Measurements from ENCODE around the gene SFN.
A peak's percentile ranks its signal among the peaks of the same experiment; 100 is the strongest.
"Not testable (repeated sequence)": the region's sequence is repeated elsewhere in the genome, so short reads cannot be mapped to it uniquely, and the experiment has no call there.

The SFN gene

DNA sequence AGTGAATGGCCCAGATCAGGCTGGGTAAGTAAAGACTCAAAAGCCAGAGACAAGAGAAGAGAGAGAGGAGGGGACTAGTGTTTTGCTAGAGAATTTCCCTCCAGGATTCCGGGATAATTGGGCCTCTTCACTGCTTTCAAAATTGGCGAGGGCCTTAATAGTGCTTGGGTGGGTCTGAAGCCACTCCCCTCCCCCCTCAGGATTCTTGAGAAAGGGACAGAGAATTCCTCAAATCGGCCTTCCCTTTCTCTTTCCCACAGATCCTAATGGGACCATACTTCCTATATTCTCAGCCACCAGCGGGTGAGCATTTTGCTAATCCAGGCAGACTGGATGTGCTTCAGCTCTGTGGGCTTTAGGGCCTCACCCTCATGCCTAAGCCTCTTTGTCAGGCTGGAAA, 11.9 kb downstream of the SFN start:
- DNase-seq: no peak

DNA sequence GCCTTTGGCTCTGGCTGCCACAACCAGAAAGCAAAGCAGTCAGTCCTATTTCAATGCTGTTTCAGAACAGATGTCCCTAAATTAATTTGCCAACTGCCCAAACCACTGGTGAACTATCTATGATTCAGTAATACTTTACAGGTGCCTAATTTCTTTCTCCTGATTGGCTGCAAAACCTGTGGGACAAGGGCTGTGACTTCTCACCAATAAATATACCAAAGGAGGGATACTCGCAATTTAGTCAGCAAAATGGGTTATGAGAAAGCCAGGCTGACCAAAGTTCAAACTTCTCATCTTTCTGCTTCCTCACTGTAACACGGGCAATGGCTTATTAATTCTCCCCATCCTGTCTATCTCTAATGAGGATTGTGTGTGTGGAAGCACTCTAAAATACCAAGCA, 14.4 kb downstream of the SFN start:
- no peak for DNase-seq

DNA sequence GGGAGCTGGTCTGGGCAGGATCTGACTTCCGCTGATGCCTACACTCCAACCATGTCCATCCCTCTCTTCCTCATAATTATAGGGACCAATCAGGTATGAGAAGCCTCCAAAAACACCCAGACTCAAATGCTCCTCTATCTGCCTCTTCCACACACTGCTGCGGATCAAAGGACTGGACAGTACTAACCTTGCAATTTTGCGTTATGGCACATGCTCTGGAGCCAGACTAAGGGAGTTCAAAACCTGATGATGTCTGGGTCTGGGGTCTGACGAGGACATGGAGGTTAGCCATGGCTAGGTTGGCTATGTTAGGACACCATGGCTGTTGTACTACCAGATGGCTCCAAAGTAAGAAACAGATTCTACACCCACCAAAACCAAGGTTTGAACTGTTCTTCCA, 16.8 kb downstream of the SFN start:
- DNase-seq: no peak

DNA sequence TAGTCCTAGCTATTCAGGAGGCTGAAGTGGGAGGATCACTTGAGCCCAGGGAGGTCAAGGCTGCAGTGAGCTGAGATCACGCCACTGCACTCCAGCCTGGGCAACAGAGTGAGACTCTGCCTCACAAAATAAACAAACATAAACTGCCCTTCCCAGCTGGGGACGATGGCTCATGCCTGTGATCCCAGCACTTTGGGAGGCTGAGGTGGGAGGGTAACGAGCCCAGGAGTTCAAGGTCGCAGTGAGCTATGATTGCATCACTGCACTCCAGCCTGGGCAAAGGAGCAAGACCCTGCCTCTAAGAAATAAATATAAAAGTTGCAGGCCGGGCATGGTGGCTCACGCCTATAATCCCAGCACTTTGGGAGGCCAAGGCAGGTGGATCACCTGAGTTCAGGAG, 18.7 kb downstream of the SFN start:
- not testable (repeated sequence) for DNase-seq

DNA sequence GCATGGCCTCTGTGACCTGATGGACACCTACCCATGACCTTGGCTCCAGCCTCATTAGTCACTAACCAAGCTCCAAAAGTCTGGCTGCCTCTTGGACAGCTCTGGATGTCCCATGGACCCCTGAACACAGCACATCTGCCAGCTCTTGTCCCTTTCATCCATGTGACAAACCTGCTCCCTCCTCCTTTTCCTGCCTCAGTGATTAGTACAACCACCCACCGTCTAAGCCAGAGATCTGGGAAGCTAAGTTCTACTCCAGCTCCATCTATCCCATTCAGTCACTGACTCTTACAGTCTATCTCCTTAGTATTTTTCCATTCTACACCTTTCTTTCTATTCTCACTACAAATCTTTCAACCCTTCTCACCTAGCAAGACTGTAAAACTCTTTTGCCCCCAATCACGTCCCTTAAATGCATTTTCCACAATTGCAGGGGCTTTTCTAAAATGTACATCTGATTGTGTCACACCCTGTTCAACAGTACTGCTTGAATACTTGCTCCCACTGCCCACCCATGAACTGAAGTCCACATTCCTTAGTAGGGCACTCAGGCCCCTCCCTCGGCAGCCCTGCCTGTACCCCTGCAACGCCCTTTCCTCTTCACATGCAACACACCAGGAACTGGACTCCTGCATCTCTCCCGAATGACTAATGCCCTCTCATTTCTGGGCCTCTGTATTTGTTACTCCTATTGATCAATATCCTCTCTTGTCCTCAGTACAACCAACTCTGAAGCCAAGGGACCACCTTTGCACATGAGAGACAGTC, 19.9 kb downstream of the SFN start:
- no peak for DNase-seq

DNA sequence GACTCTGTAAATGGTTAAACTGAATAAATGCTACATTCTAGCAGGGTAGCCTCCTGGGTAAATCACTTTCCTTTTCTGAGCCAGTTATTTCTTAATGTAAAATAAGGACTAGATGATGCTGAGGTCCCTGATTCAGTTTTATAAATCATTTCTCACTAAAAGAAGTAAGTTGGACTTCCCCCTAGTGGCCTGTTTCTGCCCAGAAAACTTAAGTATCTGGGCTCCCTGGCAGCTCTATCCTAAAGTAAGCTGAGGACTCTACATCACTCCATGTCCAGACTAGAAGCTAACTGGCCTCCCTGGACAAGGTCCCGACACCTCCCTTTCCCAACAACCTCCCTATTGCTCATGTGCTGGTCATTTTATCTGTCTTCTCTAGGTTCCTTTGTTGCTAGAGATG, 24.2 kb downstream of the SFN start:
- no peak for DNase-seq

DNA sequence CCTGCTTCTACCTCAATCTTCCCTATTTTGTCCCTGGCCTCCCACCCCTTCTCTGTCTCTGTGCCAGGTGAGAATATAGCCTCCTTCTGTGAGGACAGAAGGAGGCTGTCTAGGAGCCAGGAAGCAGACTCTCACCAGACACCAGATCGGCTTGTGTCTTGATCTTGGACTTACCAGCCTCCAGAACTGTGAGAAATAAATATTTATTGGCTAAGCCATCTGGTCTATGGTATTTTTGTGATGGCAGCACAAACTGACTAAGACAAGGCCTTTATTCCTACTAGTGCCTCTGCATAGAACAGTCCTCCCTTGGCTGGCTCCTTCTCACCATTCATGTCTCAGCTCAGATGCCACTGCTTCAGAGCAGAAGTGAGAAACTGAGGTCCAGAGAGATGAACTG, 25.3 kb downstream of the SFN start:
- DNase-seq: no peak

DNA sequence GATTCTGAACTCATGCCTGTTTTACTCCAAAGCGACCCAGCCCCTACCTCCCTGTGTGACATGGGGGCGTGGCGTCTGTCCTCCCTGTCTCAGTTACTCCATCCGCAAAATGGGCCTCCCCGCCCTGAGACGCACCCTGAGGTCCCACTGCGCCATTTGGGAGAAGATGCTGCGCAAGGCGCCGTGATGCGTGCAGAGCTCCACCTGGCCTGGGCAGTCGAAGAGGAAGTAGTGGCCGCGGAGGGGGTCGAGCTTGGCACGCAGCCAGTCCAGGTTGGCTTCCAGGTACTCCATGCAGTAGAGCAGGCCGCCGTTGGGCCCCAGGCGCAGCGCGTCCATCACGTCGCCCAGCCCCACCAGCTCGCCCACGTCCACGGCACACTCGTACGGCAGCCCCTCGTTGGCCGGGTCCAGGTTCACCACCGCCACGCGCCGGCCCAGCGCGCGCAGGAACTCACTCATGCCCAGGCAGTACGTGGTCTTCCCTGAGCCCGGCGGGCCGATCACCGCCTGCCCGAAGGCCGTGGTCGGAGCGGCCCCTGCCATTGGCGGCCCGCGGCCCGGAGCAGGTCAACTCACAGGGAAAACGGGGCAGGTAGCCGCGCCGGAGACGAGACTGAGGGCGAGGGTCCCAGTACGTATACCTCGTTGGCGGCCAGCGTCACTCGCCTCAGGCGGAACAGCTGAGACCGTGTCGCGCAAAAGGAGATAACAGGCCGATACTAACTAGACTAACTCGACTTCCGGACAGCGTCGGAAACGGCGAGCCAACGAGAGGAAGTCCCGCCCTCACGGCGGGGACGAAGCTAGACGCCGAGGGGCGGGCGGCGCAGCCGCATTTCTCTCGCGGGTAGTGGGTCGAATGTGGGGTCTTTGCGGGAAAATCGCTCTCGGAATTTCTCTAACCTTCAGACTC, 26.9 kb downstream of the SFN start, which contains the start of gene GPN2:
GPN2 (minus strand) TSS at position 733 of the 916 bp plus-strand sequence; CDS start at position 546, 187 bp downstream.
- DNase-seq: peak; percentile 27

DNA sequence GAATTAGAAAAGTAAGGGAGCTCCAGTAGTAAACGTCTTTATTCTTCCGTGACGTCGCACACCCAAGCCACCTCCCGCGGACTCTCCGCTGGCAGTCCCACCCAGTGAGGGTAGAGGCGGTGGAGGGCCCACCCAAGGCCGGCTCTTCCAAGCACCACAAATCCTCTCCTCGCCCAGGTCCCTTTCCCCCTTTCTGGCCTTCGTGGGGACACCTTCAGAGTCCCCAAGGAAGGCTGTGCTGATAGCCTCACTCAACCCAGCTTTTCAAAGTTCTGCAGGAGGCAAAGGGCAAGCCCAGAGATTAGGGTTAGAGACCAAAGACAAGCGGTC, 27.5 kb downstream of the SFN start:
- DNase-seq: no peak

DNA sequence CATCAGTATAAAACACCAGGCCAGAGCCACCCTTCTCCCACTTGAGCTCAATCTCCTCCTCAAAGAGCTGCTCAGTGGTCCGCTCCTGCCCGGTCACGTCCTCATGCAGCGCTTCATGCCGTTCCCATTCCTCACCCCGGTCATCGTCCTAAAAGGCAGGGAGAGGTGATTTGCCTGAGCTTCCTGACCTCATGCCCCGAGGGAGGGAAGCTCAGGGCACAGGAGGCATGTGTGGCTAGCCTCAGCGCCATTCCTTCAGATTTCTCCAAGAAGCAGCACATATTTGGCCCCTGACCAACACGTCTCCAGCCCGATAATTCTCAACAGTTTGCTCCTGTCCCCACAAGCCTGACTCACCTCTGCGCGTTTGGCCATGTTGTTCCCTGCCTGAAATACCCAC, 31.3 kb downstream of the SFN start:
- no peak for DNase-seq

DNA sequence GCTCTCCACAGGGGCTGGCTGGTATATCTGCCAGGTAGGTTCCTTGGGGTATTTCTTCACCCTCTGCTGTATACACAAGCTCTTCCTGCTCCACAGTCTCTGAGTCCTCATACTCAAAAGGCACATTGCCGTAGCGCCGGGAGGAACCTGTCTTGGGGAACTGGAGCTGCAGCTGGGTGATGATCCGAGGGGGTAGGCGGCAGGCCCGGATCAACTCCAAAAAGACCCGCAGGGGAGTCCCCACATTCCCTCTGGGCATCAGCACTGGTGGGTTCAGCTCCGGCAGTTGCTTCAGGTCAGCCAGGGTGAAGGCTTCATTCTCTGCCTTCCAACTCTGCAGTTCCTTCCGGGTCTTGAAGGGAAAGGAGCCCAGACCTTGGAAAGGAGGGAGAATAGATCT, 34.4 kb downstream of the SFN start:
- DNase-seq: no peak

DNA sequence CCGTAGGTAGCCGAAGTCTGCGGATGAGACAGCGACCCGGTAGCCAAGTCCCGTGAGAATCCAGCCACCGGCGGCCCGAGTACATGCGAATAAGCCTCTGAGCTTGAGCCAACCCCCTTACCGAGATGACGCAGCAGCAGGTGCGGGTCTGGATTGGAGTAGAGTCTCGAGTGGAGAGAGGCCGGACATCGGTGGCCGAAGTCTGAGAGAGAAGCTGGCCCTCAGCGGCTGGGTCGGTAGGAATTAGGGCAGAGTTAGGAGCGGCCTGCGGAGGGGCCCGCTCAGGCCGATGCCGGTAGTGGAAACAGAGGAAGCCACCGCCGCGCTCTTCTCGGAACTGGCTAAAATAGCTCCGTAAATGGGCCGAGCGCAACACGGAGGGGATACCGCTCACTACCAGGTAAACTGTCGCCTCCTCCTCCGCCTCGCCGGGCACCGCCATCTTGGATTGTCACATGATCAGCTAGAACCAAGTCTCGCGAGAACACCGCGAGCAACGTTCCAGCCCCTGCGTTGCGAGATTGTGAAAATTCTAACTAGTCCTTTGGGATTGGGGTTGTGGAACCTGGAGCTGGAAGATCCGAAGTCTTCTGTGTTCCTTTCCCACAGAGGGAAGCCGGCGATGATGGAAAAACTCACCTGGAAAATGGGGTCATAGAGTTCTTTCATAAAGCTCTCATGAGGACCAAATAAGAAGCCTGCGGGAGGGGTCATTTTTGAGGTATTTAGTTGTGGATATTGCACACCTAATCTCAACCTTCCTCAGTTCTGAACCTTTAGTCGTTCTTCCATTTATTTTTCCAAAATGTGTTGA, 37.3 kb downstream of the SFN start, which contains the start of gene GPATCH3:
GPATCH3 (minus strand) TSS at position 467 of the 814 bp plus-strand sequence; CDS start at position 442, 25 bp downstream.
- DNase-seq: peak; percentile 68

DNA sequence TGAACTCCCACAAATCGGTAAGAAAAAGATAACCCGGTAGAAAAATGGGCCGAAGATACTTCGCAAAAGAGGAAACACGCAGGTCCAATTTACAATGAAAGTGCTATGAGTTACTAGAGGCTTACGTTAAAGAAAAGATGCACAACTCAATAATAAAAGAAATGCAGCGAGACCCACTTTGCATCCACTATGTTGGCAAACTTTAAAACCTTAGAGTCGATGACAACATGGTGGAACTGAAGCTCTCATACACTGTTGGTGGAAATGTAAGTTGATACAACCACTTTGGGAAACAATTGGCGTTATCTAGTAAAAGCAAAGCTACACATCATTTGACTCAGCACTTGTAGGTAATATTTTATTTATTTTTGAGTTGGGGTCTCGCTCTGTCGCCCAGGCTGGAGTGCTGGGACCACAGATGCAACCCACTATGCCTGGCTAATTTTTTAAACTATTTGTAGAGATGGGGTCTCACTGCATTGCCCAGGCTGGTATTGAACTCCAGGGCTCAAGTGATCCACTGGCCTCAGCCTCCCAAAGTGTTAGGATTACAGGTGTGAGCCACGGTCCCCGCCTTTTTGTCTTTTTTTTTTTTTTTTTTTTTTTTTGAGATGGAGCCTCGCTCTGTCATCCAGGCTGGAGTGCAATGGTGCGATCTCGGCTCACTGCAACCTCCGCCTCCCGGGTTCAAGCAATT, 38.0 kb downstream of the SFN start:
- no peak for DNase-seq

DNA sequence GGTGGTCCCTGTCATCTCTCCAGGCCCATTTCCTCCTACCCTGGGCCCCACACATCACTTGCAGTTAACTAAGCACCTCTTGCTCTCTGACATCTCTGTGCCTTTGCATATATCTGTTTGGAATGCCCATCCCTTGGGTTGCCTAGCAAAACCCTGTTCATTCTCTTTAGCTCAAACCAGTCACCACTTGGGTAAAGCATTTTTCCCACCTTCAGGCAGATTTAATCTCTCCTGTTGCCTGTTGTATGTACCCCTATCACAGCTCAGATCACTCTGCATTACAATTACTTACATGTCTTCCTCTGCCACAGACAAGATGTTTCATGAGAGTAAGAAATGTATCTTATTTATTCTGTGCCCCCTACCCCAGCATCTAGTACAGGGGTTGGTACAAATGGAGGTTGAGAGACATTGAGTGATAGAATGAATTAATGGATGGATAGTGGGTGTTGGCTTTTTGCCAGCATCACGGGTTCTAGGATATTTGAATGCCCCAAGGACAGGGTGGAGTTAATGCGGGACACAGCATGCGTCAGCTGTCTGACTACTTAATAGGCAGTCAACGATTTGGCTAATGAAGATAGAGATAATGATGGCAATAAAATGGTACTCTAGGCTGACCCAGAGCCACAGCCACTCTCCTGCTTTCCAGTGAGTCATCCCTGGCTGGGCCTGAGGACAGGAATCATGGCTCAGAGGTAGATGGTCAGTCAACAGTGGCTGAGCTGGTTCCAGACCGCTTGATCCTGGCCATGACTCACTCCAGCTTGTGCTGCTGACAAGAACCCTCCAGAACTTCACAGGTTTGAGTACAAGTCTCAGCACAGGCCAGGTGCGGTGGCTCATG, 44.3 kb downstream of the SFN start:
- DNase-seq: peak; percentile 29

DNA sequence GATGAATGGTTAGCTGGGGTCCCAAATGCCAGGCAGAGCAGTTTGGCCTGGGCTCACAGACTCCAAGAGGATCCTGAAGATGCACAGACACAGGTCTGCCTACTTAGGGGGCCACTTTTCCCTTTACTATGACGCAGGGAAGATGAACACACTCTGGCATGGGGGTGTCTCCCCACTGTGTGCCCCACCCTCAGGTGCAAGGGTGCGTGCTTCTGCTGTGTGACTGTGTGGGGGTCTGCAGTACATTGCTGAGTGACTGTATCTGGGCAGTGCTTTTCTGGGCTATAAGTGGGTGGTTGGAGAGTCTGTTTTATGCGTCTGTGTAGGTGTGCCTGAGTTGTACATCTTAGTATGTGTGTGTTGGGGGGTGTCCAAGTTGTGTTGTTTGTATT, 47.0 kb downstream of the SFN start:
- no peak for DNase-seq

DNA sequence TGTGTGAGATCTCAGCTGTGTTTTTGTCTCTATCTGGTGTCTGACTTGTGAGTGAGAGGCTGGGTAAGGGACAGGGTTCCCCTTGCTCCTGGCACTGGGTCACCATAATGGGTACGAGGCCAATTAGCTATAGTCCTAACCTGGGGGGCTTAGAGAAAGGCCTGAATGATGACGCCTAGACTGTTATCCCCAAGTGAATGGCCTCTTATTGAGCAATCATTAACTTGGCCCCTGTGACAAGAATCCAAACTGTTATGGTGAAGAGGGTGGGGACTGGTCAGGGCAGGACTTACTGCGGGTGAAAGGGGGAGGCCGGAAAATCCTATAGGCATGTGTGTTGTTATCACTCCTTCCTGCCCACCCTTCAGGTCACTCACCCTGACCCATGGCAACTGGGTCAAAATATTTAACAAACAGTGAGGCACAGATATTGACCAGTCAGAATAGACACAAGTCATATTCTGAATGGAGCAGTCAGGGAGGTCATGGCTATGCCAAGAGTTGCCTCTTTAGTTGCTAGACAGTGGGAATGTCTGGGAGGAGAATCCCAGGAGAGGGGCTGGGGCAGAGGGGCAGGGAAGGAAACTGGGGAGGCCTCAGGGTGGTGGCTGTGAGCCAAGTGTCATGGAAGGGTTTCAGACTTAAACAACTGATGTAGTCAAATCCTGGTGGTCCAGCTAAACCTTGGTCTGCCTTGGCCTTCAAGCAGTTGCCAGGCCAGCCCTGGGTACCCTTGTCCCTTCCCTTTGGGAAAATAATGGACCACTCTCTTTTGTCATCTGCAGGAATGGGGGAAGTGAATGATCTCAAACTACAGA, 47.6 kb downstream of the SFN start:
- DNase-seq: no peak

DNA sequence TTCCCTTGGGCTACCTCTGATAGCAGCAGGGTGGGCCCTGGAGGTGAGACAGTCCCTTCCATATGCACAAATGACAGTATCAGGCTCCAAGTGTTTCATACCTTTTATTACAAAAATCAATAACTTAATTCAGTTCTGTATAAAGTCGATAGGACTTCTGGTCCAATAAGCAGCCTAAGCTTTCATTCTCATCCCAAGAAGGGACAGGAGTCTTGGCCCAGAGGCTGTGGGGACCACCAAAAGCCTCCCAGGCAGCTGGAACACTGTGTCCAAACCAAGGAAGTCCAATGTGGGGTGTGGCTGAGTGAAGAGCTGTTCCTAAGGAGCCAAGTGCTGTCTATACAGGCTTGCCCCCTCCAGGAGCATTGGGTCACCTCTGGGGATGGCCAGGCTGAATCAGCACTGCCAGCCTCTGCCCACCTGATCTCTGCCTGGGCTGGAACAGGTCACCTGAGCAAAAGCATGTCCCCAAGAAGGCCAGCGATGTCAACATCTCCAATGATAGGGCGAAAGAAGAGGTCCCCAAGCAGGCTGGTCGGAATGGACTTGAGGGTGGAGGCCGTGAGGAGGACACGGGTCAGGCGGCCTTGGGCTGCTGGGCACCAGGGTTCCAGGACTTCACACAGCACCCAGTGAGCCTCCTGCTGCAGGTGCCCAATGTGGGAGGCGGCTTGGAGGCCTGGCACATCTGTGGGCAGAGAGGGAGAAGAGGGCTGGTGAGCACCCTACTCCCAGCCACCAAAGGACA, 48.6 kb downstream of the SFN start:
- DNase-seq: no peak

DNA sequence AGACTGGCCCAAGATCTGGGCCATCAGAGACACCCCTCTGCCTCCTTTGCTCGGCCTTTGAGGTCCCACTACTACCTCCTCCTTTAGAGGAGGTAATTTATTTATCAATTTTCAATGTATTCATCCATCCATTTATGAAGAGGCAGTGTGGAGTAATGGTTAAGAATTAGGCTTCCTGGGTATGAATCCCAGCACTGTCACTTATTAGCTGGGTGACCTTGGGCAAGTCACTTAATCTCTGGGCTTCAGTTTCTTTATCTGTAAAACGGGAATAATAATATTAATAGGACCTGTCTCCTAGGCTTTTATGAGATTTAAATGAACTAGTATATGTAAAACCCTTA, 49.2 kb downstream of the SFN start:
- no peak for DNase-seq

DNA sequence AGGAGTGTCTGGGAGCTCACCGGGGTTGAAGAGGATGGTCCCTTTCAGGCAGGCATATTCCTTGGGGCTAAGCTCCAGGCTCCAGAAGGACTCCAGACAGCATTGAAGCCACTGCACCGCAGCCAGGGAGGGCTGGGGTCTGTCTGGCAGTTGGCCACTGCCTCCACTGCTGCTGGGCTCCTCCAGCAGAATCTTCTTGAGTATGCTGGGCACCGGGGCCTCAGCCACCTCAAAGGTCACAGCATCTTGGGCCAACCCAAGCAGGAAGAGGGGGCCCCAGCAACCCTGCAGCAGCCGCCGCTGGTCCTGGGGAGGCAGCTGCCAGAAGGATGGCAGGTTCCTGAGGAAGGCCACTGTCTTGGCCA, 50.4 kb downstream of the SFN start:
- no peak for DNase-seq

All from NCI-H774 (cell line).